Testis (tissue), 2 donors: ENCODE results near the gene TRIAP1.

Experiments
- CTCF ChIP-seq, 3 experiments: fragments of 450-650 bp in 2 of 3; fragments of 200-600 bp in 1 of 3; sonication (generic) in 1 of 3; IDR thresholded peaks; one replicate each; pipeline ENCODE4 v1.5.1; 2016 to 2019; ENCODE audit warnings: antibody characterized with exemption in 3 of 3, mild to moderate bottlenecking in 2 of 3, moderate library complexity in 1 of 3
- POLR2A ChIP-seq: fragments of 450-650 bp; IDR thresholded peaks from one replicate; pipeline ENCODE4 v1.6.1; 2017; ENCODE audit warnings: antibody characterized with exemption, mild to moderate bottlenecking, moderate library complexity

GRCh38 chr12:120472521-120472920, 26.3 kb upstream of the TRIAP1 start:
- TF ChIP-seq CTCF (IDR thresholded peaks at IDR 0.05) (no peak), POLR2A (no peak)
